ENCODE data around the gene ASAP3. TPM values are rescaled to one million over a fixed set of nuclear protein-coding genes. Genes with fewer than 3 reads are reported as not detected.
A peak's percentile ranks its signal among the peaks of the same experiment; 100 is the strongest.

ASAP3 gene
- total RNA-seq, 2 donors from 2014 or later, result 0.51 to 1.0 TPM

- no peak overlapping the region for H3K4me3 Mint-ChIP-seq
- peaks cover 0 to 2% of the 10 kb centered on the region in 2 donors for H3K36me3 Mint-ChIP-seq (ENCODE audit: insufficient read depth in 2 of 2)
- DNase-seq (no peak), ATAC-seq (replicated peaks in 1 of 2) (no peak)
- no peak overlapping the region for H3K27ac Mint-ChIP-seq
- H3K9me3 Mint-ChIP-seq, result no peaks in the 10 kb centered on the region
- H3K27me3 Mint-ChIP-seq (ENCODE audit: low read depth), result peaks cover 16% of the 10 kb centered on the region
- H3K4me1 Mint-ChIP-seq (ENCODE audit: low read depth), result peaks cover 4% of the 10 kb centered on the region
Observed at GRCh38 chr1:23428136-23428905, 55.7 kb downstream of the ASAP3 start.

GRCh38 chr1:23427550-23427949 lies 56.4 kb downstream of the ASAP3 start:
- ATAC-seq (replicated peaks in 1 of 2), result no peak
- no peak overlapping the region for H3K27ac Mint-ChIP-seq
- peaks cover 21% of the 10 kb centered on the region for H3K27me3 Mint-ChIP-seq (ENCODE audit: low read depth)
- peaks cover 12% of the 10 kb centered on the region for H3K4me1 Mint-ChIP-seq (ENCODE audit: low read depth)
- DNase-seq, result no peak
- no peaks in the 10 kb centered on the region for H3K9me3 Mint-ChIP-seq
- H3K36me3 Mint-ChIP-seq (ENCODE audit: insufficient read depth in 2 of 2), result peaks cover 0 to 2% of the 10 kb centered on the region in 2 donors
- no peak overlapping the region for H3K4me3 Mint-ChIP-seq

GRCh38 chr1:23426828-23427227 lies 57.2 kb downstream of the ASAP3 start:
- ATAC-seq (replicated peaks in 1 of 2) (no peak), DNase-seq (no peak)
- Mint-ChIP-seq H3K4me1 (ENCODE audit: low read depth) (peaks cover 19% of the 10 kb centered on the region), H3K36me3 (ENCODE audit: insufficient read depth in 2 of 2) (peaks cover 0 to 2% of the 10 kb centered on the region in 2 donors), H3K27me3 (ENCODE audit: low read depth) (peaks cover 21% of the 10 kb centered on the region), H3K9me3 (no peaks in the 10 kb centered on the region), H3K27ac (no peak overlapping the region), H3K4me3 (no peak overlapping the region)

GRCh38 chr1:23425193-23425494 lies 58.8 kb downstream of the ASAP3 start:
- Mint-ChIP-seq H3K27me3 (ENCODE audit: low read depth) (peaks cover 21% of the 10 kb centered on the region), H3K27ac (no peak overlapping the region), H3K36me3 (ENCODE audit: insufficient read depth in 2 of 2) (peaks cover 0 to 2% of the 10 kb centered on the region in 2 donors), H3K9me3 (no peaks in the 10 kb centered on the region), H3K4me3 (peak overlapping the region; percentile 70 to 79), H3K4me1 (ENCODE audit: low read depth) (peaks cover 20% of the 10 kb centered on the region)
- ATAC-seq (replicated peaks in 1 of 2), result no peak
- no peak for DNase-seq

- peak; percentile 26 to 32 for DNase-seq
- Mint-ChIP-seq H3K4me1 (ENCODE audit: low read depth) (peaks cover 20% of the 10 kb centered on the region), H3K9me3 (no peaks in the 10 kb centered on the region), H3K4me3 (peak within 1 kb of the TSS; percentile 70 to 79), H3K27ac (no peak within 1 kb of the TSS), H3K36me3 (ENCODE audit: insufficient read depth in 2 of 2) (peaks cover 0 to 2% of the 10 kb centered on the region in 2 donors), H3K27me3 (ENCODE audit: low read depth) (peaks cover 21% of the 10 kb centered on the region)
- ATAC-seq (replicated peaks in 1 of 2), result peak; percentile 42 to 54
Observed at GRCh38 chr1:23424293-23425192, 59.4 kb downstream of the ASAP3 start, which contains the start of gene TCEA3. Gene TCEA3, minus strand, starts transcription at chr1:23424748. Its CDS starts 115 bp downstream, at chr1:23424633.

- Mint-ChIP-seq H3K36me3 (ENCODE audit: insufficient read depth in 2 of 2) (peaks cover 0 to 2% of the 10 kb centered on the region in 2 donors), H3K27me3 (ENCODE audit: low read depth) (peaks cover 21% of the 10 kb centered on the region), H3K4me3 (peak overlapping the region; percentile 65 to 79), H3K27ac (peak overlapping the region; percentile 27), H3K4me1 (ENCODE audit: low read depth) (peaks cover 20% of the 10 kb centered on the region), H3K9me3 (no peaks in the 10 kb centered on the region)
- DNase-seq (peak in 1 of 2 donors; percentile 10), ATAC-seq (replicated peaks in 1 of 2) (peak in 1 of 2 donors; percentile 24)
Observed at GRCh38 chr1:23423415-23424292, 60.3 kb downstream of the ASAP3 start.

- Mint-ChIP-seq H3K27ac (no peak overlapping the region), H3K4me1 (ENCODE audit: low read depth) (peaks cover 20% of the 10 kb centered on the region), H3K27me3 (ENCODE audit: low read depth) (peaks cover 21% of the 10 kb centered on the region), H3K36me3 (ENCODE audit: insufficient read depth in 2 of 2) (peaks cover 0 to 2% of the 10 kb centered on the region in 2 donors), H3K9me3 (no peaks in the 10 kb centered on the region), H3K4me3 (peak overlapping the region; percentile 61 to 79)
- ATAC-seq (replicated peaks in 1 of 2) (no peak), DNase-seq (no peak)
Observed at GRCh38 chr1:23422941-23423340, 61.0 kb downstream of the ASAP3 start.

- no peak overlapping the region for H3K27ac Mint-ChIP-seq
- H3K4me3 Mint-ChIP-seq, result peak overlapping the region; percentile 9 to 79
- peaks cover 20% of the 10 kb centered on the region for H3K4me1 Mint-ChIP-seq (ENCODE audit: low read depth)
- no peaks in the 10 kb centered on the region for H3K9me3 Mint-ChIP-seq
- peaks cover 0 to 2% of the 10 kb centered on the region in 2 donors for H3K36me3 Mint-ChIP-seq (ENCODE audit: insufficient read depth in 2 of 2)
- ATAC-seq (replicated peaks in 1 of 2) (peak; percentile 70 to 73), DNase-seq (peak; percentile 39 to 49)
- peaks cover 21% of the 10 kb centered on the region for H3K27me3 Mint-ChIP-seq (ENCODE audit: low read depth)
Observed at GRCh38 chr1:23422241-23422877, 61.6 kb downstream of the ASAP3 start.

- DNase-seq (no peak), ATAC-seq (replicated peaks in 1 of 2) (no peak)
- no peaks in the 10 kb centered on the region for H3K9me3 Mint-ChIP-seq
- no peak overlapping the region for H3K27ac Mint-ChIP-seq
- H3K36me3 Mint-ChIP-seq (ENCODE audit: insufficient read depth in 2 of 2), result peaks cover 0 to 2% of the 10 kb centered on the region in 2 donors
- peaks cover 21% of the 10 kb centered on the region for H3K27me3 Mint-ChIP-seq (ENCODE audit: low read depth)
- peaks cover 20% of the 10 kb centered on the region for H3K4me1 Mint-ChIP-seq (ENCODE audit: low read depth)
- H3K4me3 Mint-ChIP-seq, result no peak overlapping the region
Observed at GRCh38 chr1:23421753-23422240, 62.2 kb downstream of the ASAP3 start.

GRCh38 chr1:23421343-23421742 lies 62.6 kb downstream of the ASAP3 start:
- peaks cover 16% of the 10 kb centered on the region for H3K27me3 Mint-ChIP-seq (ENCODE audit: low read depth)
- H3K4me3 Mint-ChIP-seq, result no peak overlapping the region
- peaks cover 20% of the 10 kb centered on the region for H3K4me1 Mint-ChIP-seq (ENCODE audit: low read depth)
- no peaks in the 10 kb centered on the region for H3K9me3 Mint-ChIP-seq
- ATAC-seq (replicated peaks in 1 of 2) (no peak), DNase-seq (no peak)
- H3K27ac Mint-ChIP-seq, result no peak overlapping the region
- H3K36me3 Mint-ChIP-seq (ENCODE audit: insufficient read depth in 2 of 2), result peaks cover 0 to 2% of the 10 kb centered on the region in 2 donors

GRCh38 chr1:23420778-23421177 lies 63.2 kb downstream of the ASAP3 start:
- no peak for ATAC-seq (replicated peaks in 1 of 2)
- H3K27me3 Mint-ChIP-seq (ENCODE audit: low read depth), result peaks cover 10% of the 10 kb centered on the region
- no peak for DNase-seq
- no peak overlapping the region for H3K4me3 Mint-ChIP-seq
- H3K27ac Mint-ChIP-seq, result no peak overlapping the region
- H3K4me1 Mint-ChIP-seq (ENCODE audit: low read depth), result peaks cover 20% of the 10 kb centered on the region
- peaks cover 0 to 2% of the 10 kb centered on the region in 2 donors for H3K36me3 Mint-ChIP-seq (ENCODE audit: insufficient read depth in 2 of 2)
- H3K9me3 Mint-ChIP-seq, result no peaks in the 10 kb centered on the region

- Mint-ChIP-seq H3K4me3 (no peak overlapping the region), H3K9me3 (no peaks in the 10 kb centered on the region), H3K4me1 (ENCODE audit: low read depth) (peaks cover 20% of the 10 kb centered on the region), H3K36me3 (ENCODE audit: insufficient read depth in 2 of 2) (peaks cover 0 to 1% of the 10 kb centered on the region in 2 donors), H3K27ac (no peak overlapping the region), H3K27me3 (ENCODE audit: low read depth) (peaks cover 8% of the 10 kb centered on the region)
- ATAC-seq (replicated peaks in 1 of 2) (no peak), DNase-seq (no peak)
Observed at GRCh38 chr1:23419180-23419579, 64.8 kb downstream of the ASAP3 start.
